HepG2 (cell line): ENCODE results near the gene UBE2E1. TPM values are rescaled to one million over a fixed set of nuclear protein-coding genes. Genes with fewer than 3 reads are reported as not detected.

Source experiments
- ATAC-seq: fragments of 200-7000 bp; cut with Tn5 transposase; 3 replicates; pipeline ENCODE4 v1.9.1; 2020; ENCODE audit warnings: mild to moderate bottlenecking, moderate library complexity
- BruUV-seq: library from RNA; stranded (reverse); fragments of 400-500 nt; replicated peaks from 2 replicates; lab custom pipeline; 2021; lab: Mats Ljungman, UMichigan
- CTCF ChIA-PET: fragments of 300-600 bp; formaldehyde crosslinking; extraction: SDS; loops from one replicate; lab custom pipeline; 2021; ENCODE audit warnings: low total read pairs, inconsistent platforms, low intra/inter-chr PET ratio; lab: Yijun Ruan, JAX
- POLR2A ChIA-PET: fragments of 350-600 bp; sonication (Branson Sonifier 250); formaldehyde crosslinking; loops from one replicate; lab custom pipeline; 2020; ENCODE audit warnings: antibody characterized with exemption, inconsistent platforms; lab: Yijun Ruan, JAX
- DNase-seq: peaks from one replicate; pipeline ENCODE4 v3.0.0-alpha.2; 2015; ENCODE audit warnings: low spot score
- FAIRE-seq: peaks from 3 replicates; lab custom pipeline; 2011; peaks lifted over from hg19 to GRCh38; lab: Jason Lieb, UNC
- H2AFZ ChIP-seq: one replicate; pipeline ENCODE4 v1.6.1; 2011; ENCODE audit warnings: low read length, inconsistent platforms
- H3K27ac ChIP-seq: fragments of 300-600 bp; 3 replicates; pipeline ENCODE4 v1.8.0; 2011; ENCODE audit warnings: mixed run types, mild to moderate bottlenecking, mixed read lengths, low read length, inconsistent platforms; ENCODE audit not compliant: insufficient read depth; ENCODE audit errors: extremely low read length
- H3K27me3 ChIP-seq, 2 experiments: fragments of 200-600 bp in 1 of 2; 2 replicates in 1 of 2; 3 replicates in 1 of 2; pipeline versions ENCODE4 v1.6.0 to v1.8.0; 2011; ENCODE audit warnings: low read length in 2 of 2, mild to moderate bottlenecking in 2 of 2, moderate library complexity in 2 of 2, inconsistent platforms in 1 of 2; ENCODE audit not compliant: insufficient read depth in 2 of 2, control insufficient read depth in 1 of 2
- H3K36me3 ChIP-seq, 2 experiments: fragments of 200-600 bp in 1 of 2; replicated peaks in 1 of 2; 2 replicates in 1 of 2; 3 replicates in 1 of 2; pipeline versions ENCODE4 v1.5.1 to v1.8.0; 2011; ENCODE audit warnings: low read length in 2 of 2, inconsistent platforms in 1 of 2; ENCODE audit not compliant: insufficient read depth in 2 of 2, control insufficient read depth in 1 of 2
- H3K4me1 ChIP-seq: 2 replicates; pipeline ENCODE4 v1.5.1; 2012; ENCODE audit warnings: low read length, inconsistent platforms; ENCODE audit not compliant: insufficient read depth
- H3K4me2 ChIP-seq: 2 replicates; pipeline ENCODE4 v1.6.0; 2011; ENCODE audit warnings: low read depth, low read length, inconsistent platforms
- H3K4me3 ChIP-seq, 3 experiments: fragments of 200-600 bp in 1 of 3; sonication (generic), shearing (Covaris generic) in 1 of 3; replicated peaks in 1 of 3; 2 replicates each; pipeline ENCODE4 v1.5.1; 2011 to 2016; ENCODE audit warnings: low read length in 3 of 3, inconsistent platforms in 2 of 3, low read depth in 2 of 3, mild to moderate bottlenecking in 2 of 3, control low read depth in 1 of 3, mixed read lengths in 1 of 3; ENCODE audit not compliant: insufficient read depth in 1 of 3
- H3K79me2 ChIP-seq: one replicate; pipeline ENCODE4 v1.6.1; 2011; ENCODE audit warnings: low read length, inconsistent platforms; ENCODE audit not compliant: insufficient read depth
- H3K9ac ChIP-seq: 2 replicates; pipeline ENCODE4 v1.6.0; 2011; ENCODE audit warnings: mild to moderate bottlenecking, low read depth, low read length, inconsistent platforms; ENCODE audit not compliant: insufficient read depth
- H3K9me3 ChIP-seq: 2 replicates; pipeline ENCODE4 v1.5.1; 2012; ENCODE audit warnings: mild to moderate bottlenecking, low read length
- H4K20me1 ChIP-seq: 2 replicates; pipeline ENCODE4 v1.6.0; 2011; ENCODE audit warnings: inconsistent platforms, mild to moderate bottlenecking, low read length, moderate library complexity; ENCODE audit not compliant: insufficient read depth
- CHD4 ChIP-seq: fragments of 200-600 bp; sonication (generic); IDR thresholded peaks from 2 replicates; pipeline ENCODE4 v1.7.0; 2017; ENCODE audit warnings: mild to moderate bottlenecking, low read length, borderline replicate concordance
- EED ChIP-seq: sonication (generic); formaldehyde crosslinking; IDR thresholded peaks from 2 replicates; pipeline ENCODE4 v1.5.0; 2020; ENCODE audit warnings: mild to moderate bottlenecking, missing genetic modification reagents
- HOXA7 ChIP-seq: sonication (generic); formaldehyde crosslinking; IDR thresholded peaks from 2 replicates; pipeline ENCODE4 v1.8.1; 2022; ENCODE audit warnings: mild to moderate bottlenecking, missing genetic modification reagents, moderate library complexity
- NCOA5 ChIP-seq: sonication (generic); formaldehyde crosslinking; IDR thresholded peaks from 2 replicates; pipeline ENCODE4 v1.4.0; 2020; ENCODE audit warnings: missing genetic modification reagents
- PAWR ChIP-seq: sonication (generic); formaldehyde crosslinking; IDR thresholded peaks from 2 replicates; pipeline ENCODE4 v1.4.0; 2020; ENCODE audit warnings: missing genetic modification reagents, mild to moderate bottlenecking, borderline replicate concordance
- SMAD1 ChIP-seq: sonication (generic); formaldehyde crosslinking; IDR thresholded peaks from 2 replicates; pipeline ENCODE4 v1.4.0; 2020; ENCODE audit warnings: missing genetic modification reagents, low read depth, mild to moderate bottlenecking, borderline replicate concordance
- ZNF253 ChIP-seq: sonication (generic); formaldehyde crosslinking; IDR thresholded peaks from 2 replicates; pipeline ENCODE4 v1.8.0; 2022; ENCODE audit warnings: mild to moderate bottlenecking, missing genetic modification reagents, borderline replicate concordance
- ZNF350 ChIP-seq: sonication (generic); formaldehyde crosslinking; IDR thresholded peaks from 2 replicates; pipeline ENCODE4 v1.4.0; 2020; ENCODE audit warnings: mild to moderate bottlenecking, low read depth, missing genetic modification reagents, borderline replicate concordance
- ZNF572 ChIP-seq: sonication (generic); formaldehyde crosslinking; IDR thresholded peaks from 2 replicates; pipeline ENCODE4 v1.5.1; 2020; ENCODE audit warnings: mild to moderate bottlenecking, missing genetic modification reagents
- WGBS: methylation state at CpG from one replicate; pipeline ENCODE4 v1.1.6; 2017; ENCODE audit warnings: low lambda C conversion rate; 5-methylcytosine and 5-hydroxymethylcytosine counted together
- in situ Hi-C: cut with HindIII; loops from 2 replicates; pipeline ENCODE4 v1.10.0; 2017; ENCODE audit warnings: low pct_unique_long_range_greater_than_20kb; ENCODE audit not compliant: extremely low pct_ligation_motif_present
- intact Hi-C: fragments of 100-400 bp; cut with micrococcal nuclease; formaldehyde crosslinking; loops from one replicate; pipeline ENCODE4 v1.10.0; 2022; ENCODE audit not compliant: unreplicated experiment
- polyA plus RNA-seq, 8 experiments: library from polyadenylated mRNA; depleted of rRNA in 3 of 8; stranded (reverse) in 7 of 8; unstranded in 1 of 8; fragments of >200 nt; fragmentation: Illumina TruSeq in 4 of 8; extraction: Trizol in 4 of 8; gene quantifications; 2 replicates each; pipeline versions ENCODE4 v1.2.1 to v1.2.3, GENCODE V29; 2011 to 2016; ENCODE audit warnings: low read depth in 4 of 8, missing spikeins in 1 of 8, mixed read lengths in 1 of 8; ENCODE audit not compliant: insufficient read depth in 1 of 8
- total RNA-seq, 5 experiments: library from RNA; depleted of rRNA; stranded (reverse); fragments of >200 nt; fragmentation: Illumina TruSeq; extraction: Trizol; gene quantifications; 2 replicates each; pipeline ENCODE4 v1.2.3, GENCODE V29; 2016; ENCODE audit warnings: low read depth in 1 of 5
- TF ChIP-seq, protein P1 (sequence below): sonication (generic); formaldehyde crosslinking; IDR thresholded peaks from 2 replicates; pipeline ENCODE4 v1.4.0; 2020; ENCODE audit warnings: missing genetic modification reagents
- TF ChIP-seq, protein P2 (sequence below): sonication (generic); formaldehyde crosslinking; IDR thresholded peaks from 2 replicates; pipeline ENCODE4 v1.8.1; 2023; ENCODE audit warnings: mild to moderate bottlenecking, missing genetic modification reagents
- TF ChIP-seq, protein P3 (sequence below): sonication (generic); formaldehyde crosslinking; conservative IDR thresholded peaks from 2 replicates; pipeline ENCODE4 v1.4.0; 2020; ENCODE audit warnings: mild to moderate bottlenecking, missing genetic modification reagents, moderate library complexity

The UBE2E1 gene
- total and polyA plus RNA-seq, 2 of the 13 experiments (the other 11 are each of a cell fraction or from before 2014, with no cell fraction given): 55.4 to 61.8 TPM

DNA sequence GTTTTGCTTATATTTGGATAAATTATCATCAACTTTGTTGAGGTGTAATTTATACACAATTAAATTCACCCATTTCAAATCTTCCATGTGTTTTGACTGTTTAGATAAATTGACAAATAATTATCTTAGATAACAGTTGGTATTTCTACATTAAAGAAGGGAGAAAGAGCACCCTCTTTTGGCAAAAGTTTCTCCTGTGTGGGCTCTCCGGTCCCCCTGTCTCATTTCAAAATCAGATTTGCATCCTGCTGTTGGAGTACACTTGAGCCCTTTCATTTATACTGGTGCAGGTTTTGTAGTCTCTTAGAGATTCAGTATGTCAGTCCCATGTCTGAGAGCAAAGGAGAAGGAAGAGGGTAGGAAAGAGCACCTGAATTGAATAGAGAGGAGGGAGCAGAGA is 61.6 kb downstream of the UBE2E1 start (continued):
- no peak for TF ChIP-seq CHD4
- no peak for TF ChIP-seq ZNF253 (CRISPR knock-in tag)
- no peak for TF ChIP-seq HOXA7
- TF ChIP-seq ZNF350 (CRISPR knock-in tag): no peak

DNA sequence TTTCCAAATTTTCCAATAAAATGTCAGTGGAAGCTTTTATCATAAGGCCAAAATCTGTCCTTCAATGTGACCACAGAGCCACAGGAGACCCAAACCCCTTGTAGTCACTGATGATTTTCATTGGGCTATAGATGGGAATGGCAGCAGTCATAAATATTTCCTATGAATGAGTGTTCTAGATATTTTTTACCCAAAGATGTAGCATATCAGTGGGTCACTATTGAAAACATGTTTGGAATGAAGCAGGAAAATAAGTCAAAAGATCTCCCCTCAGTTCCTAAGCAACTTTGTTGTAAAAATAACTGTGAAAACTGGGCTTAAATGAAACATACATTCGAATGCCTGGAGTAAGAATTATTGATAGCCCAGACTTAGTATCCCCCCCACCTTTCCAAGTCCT is 62.1 kb downstream of the UBE2E1 start:
- H3K27me3 ChIP-seq: no peaks in the 10 kb centered on the region
- H3K9me3 ChIP-seq: no peaks in the 10 kb centered on the region
- BruUV-seq: no TSS peak
- no peak overlapping the region for H3K9ac ChIP-seq
- no peak for FAIRE-seq
- intact Hi-C loops (no loop called here), in situ Hi-C loops (no loop called here)
- DNase-seq: no peak
- no peaks in the 10 kb centered on the region for H3K36me3 ChIP-seq
- 95% methylated on average over 1 of the region's 1 CpG for WGBS
- H4K20me1 ChIP-seq: peaks cover 18% of the 10 kb centered on the region
- CTCF ChIA-PET: no interaction called here
- POLR2A ChIA-PET: no interaction called here
- H3K79me2 ChIP-seq: peaks cover 15% of the 10 kb centered on the region
- H3K4me2 ChIP-seq: no peak overlapping the region
- no peak overlapping the region for H3K27ac ChIP-seq
- peaks cover 29% of the 10 kb centered on the region for H3K4me1 ChIP-seq
- H2AFZ ChIP-seq: no peak overlapping the region
- no peak for ATAC-seq
- no peak overlapping the region for H3K4me3 ChIP-seq
- TF ChIP-seq EED (CRISPR knock-in tag) (no peak), HOXA7 (no peak), PAWR (CRISPR knock-in tag) (no peak), NCOA5 (CRISPR knock-in tag) (no peak), SMAD1 (CRISPR knock-in tag) (no peak), ZNF572 (CRISPR knock-in tag) (no peak)
- TF ChIP-seq, protein P1, sequence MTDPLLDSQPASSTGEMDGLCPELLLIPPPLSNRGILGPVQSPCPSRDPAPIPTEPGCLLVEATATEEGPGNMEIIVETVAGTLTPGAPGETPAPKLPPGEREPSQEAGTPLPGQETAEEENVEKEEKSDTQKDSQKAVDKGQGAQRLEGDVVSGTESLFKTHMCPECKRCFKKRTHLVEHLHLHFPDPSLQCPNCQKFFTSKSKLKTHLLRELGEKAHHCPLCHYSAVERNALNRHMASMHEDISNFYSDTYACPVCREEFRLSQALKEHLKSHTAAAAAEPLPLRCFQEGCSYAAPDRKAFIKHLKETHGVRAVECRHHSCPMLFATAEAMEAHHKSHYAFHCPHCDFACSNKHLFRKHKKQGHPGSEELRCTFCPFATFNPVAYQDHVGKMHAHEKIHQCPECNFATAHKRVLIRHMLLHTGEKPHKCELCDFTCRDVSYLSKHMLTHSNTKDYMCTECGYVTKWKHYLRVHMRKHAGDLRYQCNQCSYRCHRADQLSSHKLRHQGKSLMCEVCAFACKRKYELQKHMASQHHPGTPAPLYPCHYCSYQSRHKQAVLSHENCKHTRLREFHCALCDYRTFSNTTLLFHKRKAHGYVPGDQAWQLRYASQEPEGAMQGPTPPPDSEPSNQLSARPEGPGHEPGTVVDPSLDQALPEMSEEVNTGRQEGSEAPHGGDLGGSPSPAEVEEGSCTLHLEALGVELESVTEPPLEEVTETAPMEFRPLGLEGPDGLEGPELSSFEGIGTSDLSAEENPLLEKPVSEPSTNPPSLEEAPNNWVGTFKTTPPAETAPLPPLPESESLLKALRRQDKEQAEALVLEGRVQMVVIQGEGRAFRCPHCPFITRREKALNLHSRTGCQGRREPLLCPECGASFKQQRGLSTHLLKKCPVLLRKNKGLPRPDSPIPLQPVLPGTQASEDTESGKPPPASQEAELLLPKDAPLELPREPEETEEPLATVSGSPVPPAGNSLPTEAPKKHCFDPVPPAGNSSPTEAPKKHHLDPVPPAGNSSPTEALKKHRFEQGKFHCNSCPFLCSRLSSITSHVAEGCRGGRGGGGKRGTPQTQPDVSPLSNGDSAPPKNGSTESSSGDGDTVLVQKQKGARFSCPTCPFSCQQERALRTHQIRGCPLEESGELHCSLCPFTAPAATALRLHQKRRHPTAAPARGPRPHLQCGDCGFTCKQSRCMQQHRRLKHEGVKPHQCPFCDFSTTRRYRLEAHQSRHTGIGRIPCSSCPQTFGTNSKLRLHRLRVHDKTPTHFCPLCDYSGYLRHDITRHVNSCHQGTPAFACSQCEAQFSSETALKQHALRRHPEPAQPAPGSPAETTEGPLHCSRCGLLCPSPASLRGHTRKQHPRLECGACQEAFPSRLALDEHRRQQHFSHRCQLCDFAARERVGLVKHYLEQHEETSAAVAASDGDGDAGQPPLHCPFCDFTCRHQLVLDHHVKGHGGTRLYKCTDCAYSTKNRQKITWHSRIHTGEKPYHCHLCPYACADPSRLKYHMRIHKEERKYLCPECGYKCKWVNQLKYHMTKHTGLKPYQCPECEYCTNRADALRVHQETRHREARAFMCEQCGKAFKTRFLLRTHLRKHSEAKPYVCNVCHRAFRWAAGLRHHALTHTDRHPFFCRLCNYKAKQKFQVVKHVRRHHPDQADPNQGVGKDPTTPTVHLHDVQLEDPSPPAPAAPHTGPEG (CRISPR knock-in tag): no peak
- TF ChIP-seq, protein P2, sequence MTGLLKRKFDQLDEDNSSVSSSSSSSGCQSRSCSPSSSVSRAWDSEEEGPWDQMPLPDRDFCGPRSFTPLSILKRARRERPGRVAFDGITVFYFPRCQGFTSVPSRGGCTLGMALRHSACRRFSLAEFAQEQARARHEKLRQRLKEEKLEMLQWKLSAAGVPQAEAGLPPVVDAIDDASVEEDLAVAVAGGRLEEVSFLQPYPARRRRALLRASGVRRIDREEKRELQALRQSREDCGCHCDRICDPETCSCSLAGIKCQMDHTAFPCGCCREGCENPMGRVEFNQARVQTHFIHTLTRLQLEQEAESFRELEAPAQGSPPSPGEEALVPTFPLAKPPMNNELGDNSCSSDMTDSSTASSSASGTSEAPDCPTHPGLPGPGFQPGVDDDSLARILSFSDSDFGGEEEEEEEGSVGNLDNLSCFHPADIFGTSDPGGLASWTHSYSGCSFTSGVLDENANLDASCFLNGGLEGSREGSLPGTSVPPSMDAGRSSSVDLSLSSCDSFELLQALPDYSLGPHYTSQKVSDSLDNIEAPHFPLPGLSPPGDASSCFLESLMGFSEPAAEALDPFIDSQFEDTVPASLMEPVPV (CRISPR knock-in tag): no peak
- TF ChIP-seq, protein P3, sequence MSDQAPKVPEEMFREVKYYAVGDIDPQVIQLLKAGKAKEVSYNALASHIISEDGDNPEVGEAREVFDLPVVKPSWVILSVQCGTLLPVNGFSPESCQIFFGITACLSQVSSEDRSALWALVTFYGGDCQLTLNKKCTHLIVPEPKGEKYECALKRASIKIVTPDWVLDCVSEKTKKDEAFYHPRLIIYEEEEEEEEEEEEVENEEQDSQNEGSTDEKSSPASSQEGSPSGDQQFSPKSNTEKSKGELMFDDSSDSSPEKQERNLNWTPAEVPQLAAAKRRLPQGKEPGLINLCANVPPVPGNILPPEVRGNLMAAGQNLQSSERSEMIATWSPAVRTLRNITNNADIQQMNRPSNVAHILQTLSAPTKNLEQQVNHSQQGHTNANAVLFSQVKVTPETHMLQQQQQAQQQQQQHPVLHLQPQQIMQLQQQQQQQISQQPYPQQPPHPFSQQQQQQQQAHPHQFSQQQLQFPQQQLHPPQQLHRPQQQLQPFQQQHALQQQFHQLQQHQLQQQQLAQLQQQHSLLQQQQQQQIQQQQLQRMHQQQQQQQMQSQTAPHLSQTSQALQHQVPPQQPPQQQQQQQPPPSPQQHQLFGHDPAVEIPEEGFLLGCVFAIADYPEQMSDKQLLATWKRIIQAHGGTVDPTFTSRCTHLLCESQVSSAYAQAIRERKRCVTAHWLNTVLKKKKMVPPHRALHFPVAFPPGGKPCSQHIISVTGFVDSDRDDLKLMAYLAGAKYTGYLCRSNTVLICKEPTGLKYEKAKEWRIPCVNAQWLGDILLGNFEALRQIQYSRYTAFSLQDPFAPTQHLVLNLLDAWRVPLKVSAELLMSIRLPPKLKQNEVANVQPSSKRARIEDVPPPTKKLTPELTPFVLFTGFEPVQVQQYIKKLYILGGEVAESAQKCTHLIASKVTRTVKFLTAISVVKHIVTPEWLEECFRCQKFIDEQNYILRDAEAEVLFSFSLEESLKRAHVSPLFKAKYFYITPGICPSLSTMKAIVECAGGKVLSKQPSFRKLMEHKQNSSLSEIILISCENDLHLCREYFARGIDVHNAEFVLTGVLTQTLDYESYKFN (CRISPR knock-in tag): no peak
